ENCODE results near the gene LRRD1. TPM values are rescaled to one million over a fixed set of nuclear protein-coding genes. Genes with fewer than 3 reads are reported as not detected.

LRRD1 gene
- total and polyA plus RNA-seq, 2 of the 13 experiments (the other 11 are each of a cell fraction or from before 2014, with no cell fraction given): 0.03 TPM; not detected in 1

GRCh38 chr7:92133737-92134270 lies 45.1 kb downstream of the LRRD1 start (continued):
- TF ChIP-seq ZNF646 (CRISPR knock-in tag; IDR thresholded peaks at IDR 0.05) (peak; percentile 62; the same call in 1 of the 2 replicates), ATF6 (CRISPR knock-in tag; conservative IDR thresholded peaks at IDR 0.05) (no peak), ZNF639 (CRISPR knock-in tag; conservative IDR thresholded peaks at IDR 0.05) (no peak), FOXA1 (IDR thresholded peaks at IDR 0.05) (no peak), FOXA1 (CRISPR knock-in tag; IDR thresholded peaks at IDR 0.05) (peak; percentile 55), JUNB (CRISPR knock-in tag; IDR thresholded peaks at IDR 0.05; ENCODE audit: borderline replicate concordance) (0 out of 2 replicates have a peak, but pooled peaks have one; percentile 14), NFIB (CRISPR knock-in tag; IDR thresholded peaks at IDR 0.05; ENCODE audit: borderline replicate concordance) (no peak)
- TF ChIP-seq, protein P1, sequence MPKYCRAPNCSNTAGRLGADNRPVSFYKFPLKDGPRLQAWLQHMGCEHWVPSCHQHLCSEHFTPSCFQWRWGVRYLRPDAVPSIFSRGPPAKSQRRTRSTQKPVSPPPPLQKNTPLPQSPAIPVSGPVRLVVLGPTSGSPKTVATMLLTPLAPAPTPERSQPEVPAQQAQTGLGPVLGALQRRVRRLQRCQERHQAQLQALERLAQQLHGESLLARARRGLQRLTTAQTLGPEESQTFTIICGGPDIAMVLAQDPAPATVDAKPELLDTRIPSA (CRISPR knock-in tag; IDR thresholded peaks at IDR 0.05; ENCODE audit: borderline replicate concordance): no peak
- TF ChIP-seq, protein P2, sequence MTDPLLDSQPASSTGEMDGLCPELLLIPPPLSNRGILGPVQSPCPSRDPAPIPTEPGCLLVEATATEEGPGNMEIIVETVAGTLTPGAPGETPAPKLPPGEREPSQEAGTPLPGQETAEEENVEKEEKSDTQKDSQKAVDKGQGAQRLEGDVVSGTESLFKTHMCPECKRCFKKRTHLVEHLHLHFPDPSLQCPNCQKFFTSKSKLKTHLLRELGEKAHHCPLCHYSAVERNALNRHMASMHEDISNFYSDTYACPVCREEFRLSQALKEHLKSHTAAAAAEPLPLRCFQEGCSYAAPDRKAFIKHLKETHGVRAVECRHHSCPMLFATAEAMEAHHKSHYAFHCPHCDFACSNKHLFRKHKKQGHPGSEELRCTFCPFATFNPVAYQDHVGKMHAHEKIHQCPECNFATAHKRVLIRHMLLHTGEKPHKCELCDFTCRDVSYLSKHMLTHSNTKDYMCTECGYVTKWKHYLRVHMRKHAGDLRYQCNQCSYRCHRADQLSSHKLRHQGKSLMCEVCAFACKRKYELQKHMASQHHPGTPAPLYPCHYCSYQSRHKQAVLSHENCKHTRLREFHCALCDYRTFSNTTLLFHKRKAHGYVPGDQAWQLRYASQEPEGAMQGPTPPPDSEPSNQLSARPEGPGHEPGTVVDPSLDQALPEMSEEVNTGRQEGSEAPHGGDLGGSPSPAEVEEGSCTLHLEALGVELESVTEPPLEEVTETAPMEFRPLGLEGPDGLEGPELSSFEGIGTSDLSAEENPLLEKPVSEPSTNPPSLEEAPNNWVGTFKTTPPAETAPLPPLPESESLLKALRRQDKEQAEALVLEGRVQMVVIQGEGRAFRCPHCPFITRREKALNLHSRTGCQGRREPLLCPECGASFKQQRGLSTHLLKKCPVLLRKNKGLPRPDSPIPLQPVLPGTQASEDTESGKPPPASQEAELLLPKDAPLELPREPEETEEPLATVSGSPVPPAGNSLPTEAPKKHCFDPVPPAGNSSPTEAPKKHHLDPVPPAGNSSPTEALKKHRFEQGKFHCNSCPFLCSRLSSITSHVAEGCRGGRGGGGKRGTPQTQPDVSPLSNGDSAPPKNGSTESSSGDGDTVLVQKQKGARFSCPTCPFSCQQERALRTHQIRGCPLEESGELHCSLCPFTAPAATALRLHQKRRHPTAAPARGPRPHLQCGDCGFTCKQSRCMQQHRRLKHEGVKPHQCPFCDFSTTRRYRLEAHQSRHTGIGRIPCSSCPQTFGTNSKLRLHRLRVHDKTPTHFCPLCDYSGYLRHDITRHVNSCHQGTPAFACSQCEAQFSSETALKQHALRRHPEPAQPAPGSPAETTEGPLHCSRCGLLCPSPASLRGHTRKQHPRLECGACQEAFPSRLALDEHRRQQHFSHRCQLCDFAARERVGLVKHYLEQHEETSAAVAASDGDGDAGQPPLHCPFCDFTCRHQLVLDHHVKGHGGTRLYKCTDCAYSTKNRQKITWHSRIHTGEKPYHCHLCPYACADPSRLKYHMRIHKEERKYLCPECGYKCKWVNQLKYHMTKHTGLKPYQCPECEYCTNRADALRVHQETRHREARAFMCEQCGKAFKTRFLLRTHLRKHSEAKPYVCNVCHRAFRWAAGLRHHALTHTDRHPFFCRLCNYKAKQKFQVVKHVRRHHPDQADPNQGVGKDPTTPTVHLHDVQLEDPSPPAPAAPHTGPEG (CRISPR knock-in tag; IDR thresholded peaks at IDR 0.05): 0 out of 2 replicates have a peak, but pooled peaks have one; percentile 57

Measured in HepG2 (cell line).